Trophoblast cell (in vitro differentiated cells and primary cell): Measurements from ENCODE around the gene HS6ST1.

Experiments used
- DNase-seq, 2 donors: peaks; one replicate each; pipeline ENCODE4 v3.0.0-alpha.2; 2016
- H2AFZ ChIP-seq: 2 replicates; pipeline ENCODE4 v1.6.1; 2013; ENCODE audit warnings: low read length, moderate library complexity, mild to moderate bottlenecking; ENCODE audit not compliant: insufficient read depth, poor library complexity
- H2AK5ac ChIP-seq: 2 replicates; pipeline ENCODE4 v1.6.1; 2013; ENCODE audit warnings: mild to moderate bottlenecking, low read length
- H2BK120ac ChIP-seq: 2 replicates; pipeline ENCODE4 v1.6.1; 2013; ENCODE audit warnings: low read length, mild to moderate bottlenecking, moderate library complexity; ENCODE audit not compliant: insufficient read depth, poor library complexity
- H2BK12ac ChIP-seq: 2 replicates; pipeline ENCODE4 v1.6.1; 2013; ENCODE audit warnings: mild to moderate bottlenecking, low read length, moderate library complexity
- H2BK5ac ChIP-seq: 2 replicates; pipeline ENCODE4 v1.6.1; 2013; ENCODE audit warnings: low read length, low read depth, moderate library complexity, mild to moderate bottlenecking; ENCODE audit not compliant: poor library complexity
- H3K14ac ChIP-seq: 2 replicates; pipeline ENCODE4 v1.6.1; 2013; ENCODE audit warnings: mild to moderate bottlenecking, low read length
- H3K18ac ChIP-seq: 2 replicates; pipeline ENCODE4 v1.6.1; 2013; ENCODE audit warnings: mild to moderate bottlenecking, low read length
- H3K23ac ChIP-seq: 2 replicates; pipeline ENCODE4 v1.6.1; 2013; ENCODE audit warnings: low read length
- H3K27ac ChIP-seq: 2 replicates; pipeline ENCODE4 v1.5.1; 2013; ENCODE audit warnings: low read depth, mild to moderate bottlenecking, inconsistent platforms, low read length, moderate library complexity
- H3K27me3 ChIP-seq: 2 replicates; pipeline ENCODE4 v1.6.1; 2013; ENCODE audit warnings: inconsistent platforms, mild to moderate bottlenecking, low read length, moderate library complexity; ENCODE audit not compliant: insufficient read depth
- H3K36me3 ChIP-seq, 2 experiments: 1 replicate in 1 of 2; 2 replicates in 1 of 2; pipeline ENCODE4 v1.6.1; 2013; ENCODE audit warnings: low read length in 2 of 2, mild to moderate bottlenecking in 2 of 2, moderate library complexity in 1 of 2; ENCODE audit not compliant: insufficient read depth in 2 of 2, control insufficient read depth in 1 of 2
- H3K4ac ChIP-seq: 2 replicates; pipeline ENCODE4 v1.6.1; 2013; ENCODE audit warnings: low read depth, mild to moderate bottlenecking, low read length, moderate library complexity
- H3K4me1 ChIP-seq, 2 experiments: 1 replicate in 1 of 2; 2 replicates in 1 of 2; pipeline ENCODE4 v1.6.1; 2013; ENCODE audit warnings: low read length in 2 of 2, mild to moderate bottlenecking in 2 of 2, moderate library complexity in 1 of 2; ENCODE audit not compliant: insufficient read depth in 2 of 2, control insufficient read depth in 1 of 2
- H3K4me2 ChIP-seq: 2 replicates; pipeline ENCODE4 v1.6.1; 2013; ENCODE audit warnings: inconsistent platforms, mild to moderate bottlenecking, low read length, moderate library complexity
- H3K4me3 ChIP-seq: 2 replicates; pipeline ENCODE4 v1.5.1; 2013; ENCODE audit warnings: mild to moderate bottlenecking, low read depth, low read length, inconsistent platforms
- H3K79me1 ChIP-seq: one replicate; pipeline ENCODE4 v1.6.1; 2013; ENCODE audit warnings: low read length
- H3K79me2 ChIP-seq: 2 replicates; pipeline ENCODE4 v1.6.1; 2013; ENCODE audit warnings: low read length, mild to moderate bottlenecking; ENCODE audit not compliant: control insufficient read depth, insufficient read depth, poor library complexity
- H3K9ac ChIP-seq: 2 replicates; pipeline ENCODE4 v1.6.1; 2013; ENCODE audit warnings: mild to moderate bottlenecking, low read length
- H3K9me3 ChIP-seq: 2 replicates; pipeline ENCODE4 v1.6.1; 2013; ENCODE audit warnings: low read depth, mild to moderate bottlenecking, control low read depth, inconsistent platforms, low read length; ENCODE audit not compliant: insufficient read depth
- H4K12ac ChIP-seq: 2 replicates; pipeline ENCODE4 v1.6.1; 2013; ENCODE audit warnings: low read depth, mild to moderate bottlenecking, low read length, moderate library complexity
- H4K8ac ChIP-seq: 2 replicates; pipeline ENCODE4 v1.6.1; 2013; ENCODE audit warnings: low read depth, mild to moderate bottlenecking, low read length, moderate library complexity
- H4K91ac ChIP-seq: one replicate; pipeline ENCODE4 v1.6.1; 2013; ENCODE audit warnings: low read depth, mild to moderate bottlenecking, low read length, moderate library complexity
- WGBS: extraction: QIAGEN DNeasy Blood & Tissue Kit; methylation state at CpG from one replicate; pipeline ENCODE4 v1.1.7; 2013; ENCODE audit warnings: missing lambda C conversion rate; ENCODE audit not compliant: insufficient read length, insufficient coverage; ENCODE audit errors: extremely low coverage; 5-methylcytosine and 5-hydroxymethylcytosine counted together

HS6ST1 gene

GRCh38 chr2:128273469-128274081, 45.1 kb downstream of the HS6ST1 start:
- Histone ChIP-seq H2AK5ac (no peak overlapping the region), H3K36me3 (peaks cover 4 to 19% of the 10 kb centered on the region in 2 experiments), H3K4me1 (peaks cover 10 to 12% of the 10 kb centered on the region in 2 experiments), H3K9ac (no peak overlapping the region), H3K9me3 (peaks cover 2% of the 10 kb centered on the region), H3K23ac (no peak overlapping the region), H3K4me2 (no peak overlapping the region), H2AFZ (no peak overlapping the region), H4K91ac (no peak overlapping the region), H3K4ac (no peak overlapping the region), H3K18ac (no peak overlapping the region), H3K79me2 (no peaks in the 10 kb centered on the region), H3K4me3 (no peak overlapping the region), H3K79me1 (no peaks in the 10 kb centered on the region), H4K8ac (no peak overlapping the region), H4K12ac (no peak overlapping the region), H3K27ac (no peak overlapping the region), H3K27me3 (no peaks in the 10 kb centered on the region), H3K14ac (no peak overlapping the region), H2BK120ac (no peak overlapping the region), H2BK12ac (no peak overlapping the region), H2BK5ac (no peak overlapping the region)
- no CpG with 5 or more reads among the region's 16 CpGs for WGBS
- no peak for DNase-seq

- Histone ChIP-seq H3K9me3 (peaks cover 2% of the 10 kb centered on the region), H3K18ac (peak overlapping the region; percentile 1), H4K12ac (no peak overlapping the region), H2BK120ac (no peak overlapping the region), H2BK5ac (no peak overlapping the region), H3K9ac (no peak overlapping the region), H2AFZ (no peak overlapping the region), H3K4me2 (no peak overlapping the region), H3K4me3 (no peak overlapping the region), H3K27ac (no peak overlapping the region), H3K4me1 (peaks cover 10 to 12% of the 10 kb centered on the region in 2 experiments), H3K79me2 (no peaks in the 10 kb centered on the region), H3K4ac (no peak overlapping the region), H3K27me3 (no peaks in the 10 kb centered on the region), H4K91ac (no peak overlapping the region), H3K79me1 (no peaks in the 10 kb centered on the region), H4K8ac (no peak overlapping the region), H2AK5ac (no peak overlapping the region), H2BK12ac (no peak overlapping the region), H3K36me3 (peaks cover 8 to 22% of the 10 kb centered on the region in 2 experiments), H3K23ac (no peak overlapping the region), H3K14ac (no peak overlapping the region)
- no peak for DNase-seq
- WGBS: no CpG with 5 or more reads among the region's 18 CpGs
Measured at GRCh38 chr2:128272601-128273468, 45.8 kb downstream of the HS6ST1 start.

- Histone ChIP-seq H4K8ac (no peak overlapping the region), H2AK5ac (no peak overlapping the region), H4K91ac (no peak overlapping the region), H3K4me3 (no peak overlapping the region), H2BK5ac (no peak overlapping the region), H3K36me3 (peaks cover 10 to 21% of the 10 kb centered on the region in 2 experiments), H3K9me3 (peaks cover 2% of the 10 kb centered on the region), H2BK12ac (no peak overlapping the region), H3K14ac (no peak overlapping the region), H3K9ac (no peak overlapping the region), H3K18ac (peak overlapping the region; percentile 1), H3K27me3 (no peaks in the 10 kb centered on the region), H4K12ac (no peak overlapping the region), H3K27ac (no peak overlapping the region), H3K23ac (no peak overlapping the region), H3K79me1 (no peaks in the 10 kb centered on the region), H3K4me2 (no peak overlapping the region), H3K4me1 (peaks cover 8 to 9% of the 10 kb centered on the region in 2 experiments), H3K79me2 (no peaks in the 10 kb centered on the region), H2BK120ac (no peak overlapping the region), H3K4ac (no peak overlapping the region), H2AFZ (no peak overlapping the region)
- DNase-seq: no peak
- WGBS: no CpG with 5 or more reads among the region's 21 CpGs
Measured at GRCh38 chr2:128271911-128272600, 46.6 kb downstream of the HS6ST1 start.

- Histone ChIP-seq H2BK120ac (no peak overlapping the region), H3K4me3 (no peak overlapping the region), H2AFZ (no peak overlapping the region), H3K36me3 (peaks cover 10 to 22% of the 10 kb centered on the region in 2 experiments), H3K14ac (no peak overlapping the region), H3K23ac (no peak overlapping the region), H2BK5ac (no peak overlapping the region), H3K18ac (no peak overlapping the region), H4K12ac (no peak overlapping the region), H3K79me2 (no peaks in the 10 kb centered on the region), H3K79me1 (no peaks in the 10 kb centered on the region), H2AK5ac (no peak overlapping the region), H3K27me3 (no peaks in the 10 kb centered on the region), H3K9me3 (peaks cover 2% of the 10 kb centered on the region), H3K9ac (no peak overlapping the region), H3K4me2 (no peak overlapping the region), H3K27ac (no peak overlapping the region), H2BK12ac (no peak overlapping the region), H3K4ac (no peak overlapping the region), H4K8ac (no peak overlapping the region), H4K91ac (no peak overlapping the region), H3K4me1 (peaks cover 4% of the 10 kb centered on the region in 2 experiments)
- WGBS: no CpG with 5 or more reads among the region's 12 CpGs
- DNase-seq: no peak
Measured at GRCh38 chr2:128271597-128271910, 47.1 kb downstream of the HS6ST1 start.
